SH-SY5Y (cell line): ENCODE data around the gene GLS.

Source experiments
- GATA2 ChIP-seq: IDR thresholded peaks from 2 replicates; pipeline ENCODE4 v1.6.1; 2011; ENCODE audit warnings: mild to moderate bottlenecking, low read depth, low read length
- GATA3 ChIP-seq: IDR thresholded peaks from 2 replicates; pipeline ENCODE4 v1.6.1; 2011; ENCODE audit warnings: low read depth, mild to moderate bottlenecking, low read length, moderate library complexity

DNA sequence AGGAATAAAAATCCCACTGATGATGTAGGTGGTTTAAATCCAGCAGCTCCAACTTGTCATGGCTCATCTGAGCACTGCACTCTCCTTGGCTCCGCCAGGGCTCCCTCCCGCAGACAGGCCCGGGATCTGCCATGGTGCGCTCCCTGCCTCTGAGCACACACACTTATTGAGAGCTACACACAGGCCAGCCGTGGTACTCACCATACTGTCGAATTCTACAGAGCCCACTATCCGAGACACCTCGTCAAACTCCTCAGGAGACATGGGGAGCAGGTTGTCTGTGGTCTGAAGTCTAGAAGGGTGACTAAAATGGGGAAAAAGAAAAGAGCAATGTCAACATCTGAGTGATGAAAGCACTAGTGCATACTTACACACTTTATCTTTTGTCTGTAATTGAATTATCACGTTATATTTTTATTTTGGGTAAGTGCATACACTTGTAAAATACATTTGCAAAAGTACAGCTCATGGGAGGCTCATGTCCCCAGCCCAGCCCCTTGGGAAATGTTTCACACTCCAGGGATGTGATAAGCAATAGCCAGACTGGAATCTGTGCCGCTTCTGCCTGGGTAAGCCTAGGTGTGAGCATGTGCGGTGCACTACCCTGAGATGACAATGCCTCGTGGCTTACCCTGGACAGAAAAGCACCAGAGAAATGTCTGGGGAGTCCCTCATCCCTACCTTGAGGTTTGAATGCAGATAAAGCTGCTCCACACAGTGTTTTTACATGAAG lies 94.2 kb downstream of the GLS start:
- TF ChIP-seq GATA3, result no peak
- no peak for TF ChIP-seq GATA2
